Kidney glomerular epithelial cell (primary cell): ENCODE data around the gene ATP6V1G1.

Experiments used
- DNase-seq: peaks from one replicate; lab custom pipeline; 2025; lab: John Stamatoyannopoulos, UW

The ATP6V1G1 gene

DNA sequence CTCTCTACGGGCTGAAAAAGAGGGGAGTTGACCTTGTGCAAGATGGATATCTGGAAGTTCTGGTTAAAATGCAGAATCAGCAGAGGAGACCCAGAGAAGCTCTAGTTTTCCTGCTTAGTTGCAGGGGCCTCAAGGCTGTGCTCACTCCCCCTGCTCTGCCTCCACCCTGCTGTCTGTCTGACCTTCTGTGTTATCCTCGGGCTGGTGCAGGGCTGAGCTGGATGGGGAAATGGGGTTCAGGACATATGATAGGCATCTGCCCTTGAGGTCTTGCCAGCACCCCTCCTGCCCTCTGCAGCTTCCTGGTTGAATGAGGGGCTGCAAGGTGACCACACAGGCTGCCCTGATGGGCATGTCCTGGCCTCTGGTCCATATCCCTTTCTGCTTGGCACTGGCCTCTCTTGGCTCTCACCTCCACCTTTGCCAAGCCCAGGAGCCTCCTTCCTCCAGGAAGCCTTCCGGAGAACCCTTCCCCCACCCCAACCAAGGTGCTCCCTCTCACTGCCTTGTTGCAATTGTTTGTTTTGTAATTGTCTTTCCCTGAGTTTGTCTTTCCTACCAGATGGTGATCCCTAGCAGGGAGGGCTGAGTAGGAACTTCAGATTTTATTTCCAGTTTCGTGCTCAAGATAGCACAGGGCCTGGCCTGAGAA lies 24.8 kb downstream of the ATP6V1G1 start:
- DNase-seq: no peak

DNA sequence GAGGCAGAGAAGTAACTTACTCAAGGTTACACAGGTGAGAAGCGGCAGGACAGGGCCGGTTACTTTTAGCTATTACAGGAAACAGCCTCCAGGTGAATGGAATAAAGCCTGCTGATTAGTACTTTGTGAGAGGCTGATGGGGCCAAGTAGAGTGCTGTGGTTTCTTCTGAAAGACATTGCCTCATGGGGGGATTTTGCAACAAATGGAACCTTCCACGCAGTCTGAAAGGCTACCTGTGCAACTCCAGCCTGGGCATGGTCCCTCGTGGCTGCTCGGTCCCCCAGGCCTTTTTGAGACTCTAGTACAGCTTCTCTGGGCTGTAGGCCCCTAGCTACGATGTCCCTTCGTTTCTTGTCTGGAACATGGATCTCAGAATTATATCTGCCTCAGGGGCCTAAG lies 25.5 kb downstream of the ATP6V1G1 start:
- DNase-seq: no peak

DNA sequence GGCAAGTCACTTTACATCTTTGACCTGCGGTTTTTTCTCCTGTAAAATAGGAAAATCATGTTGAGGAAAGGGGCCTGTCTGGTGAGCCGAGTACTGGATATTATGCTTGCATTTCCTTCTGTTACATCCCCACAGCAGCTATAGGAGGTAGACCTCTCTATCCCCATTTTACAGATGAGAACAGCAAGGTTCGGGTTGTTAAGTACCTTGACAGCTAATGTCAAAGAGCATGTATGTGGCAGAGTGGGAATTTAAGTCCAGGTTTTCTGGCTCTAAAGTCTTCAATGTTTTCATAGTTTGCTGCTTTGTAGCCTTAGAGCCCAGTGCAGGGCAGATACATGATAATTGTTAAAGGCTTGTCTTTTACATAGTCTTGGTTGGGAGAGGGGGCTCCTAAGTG lies 26.4 kb downstream of the ATP6V1G1 start:
- no peak for DNase-seq

DNA sequence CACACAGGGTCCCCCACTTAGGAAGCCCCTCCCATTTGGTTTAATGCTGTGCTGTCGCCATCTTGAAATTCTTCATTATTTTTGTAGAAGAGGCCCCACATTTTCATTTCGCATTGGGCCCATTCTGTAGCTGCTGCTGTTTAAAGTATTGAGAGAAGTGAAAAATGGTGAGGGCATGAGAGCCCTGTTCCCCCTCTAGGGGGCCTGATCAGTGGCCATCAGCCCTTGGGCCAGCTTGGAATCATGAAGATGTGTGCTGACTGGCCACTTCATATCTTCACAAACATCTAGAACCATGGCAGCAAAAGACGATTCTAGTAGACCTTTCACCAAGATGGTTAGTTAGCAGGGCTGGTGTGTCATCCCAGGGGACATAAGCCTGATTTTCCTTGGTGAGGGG lies 26.8 kb downstream of the ATP6V1G1 start:
- DNase-seq: no peak

DNA sequence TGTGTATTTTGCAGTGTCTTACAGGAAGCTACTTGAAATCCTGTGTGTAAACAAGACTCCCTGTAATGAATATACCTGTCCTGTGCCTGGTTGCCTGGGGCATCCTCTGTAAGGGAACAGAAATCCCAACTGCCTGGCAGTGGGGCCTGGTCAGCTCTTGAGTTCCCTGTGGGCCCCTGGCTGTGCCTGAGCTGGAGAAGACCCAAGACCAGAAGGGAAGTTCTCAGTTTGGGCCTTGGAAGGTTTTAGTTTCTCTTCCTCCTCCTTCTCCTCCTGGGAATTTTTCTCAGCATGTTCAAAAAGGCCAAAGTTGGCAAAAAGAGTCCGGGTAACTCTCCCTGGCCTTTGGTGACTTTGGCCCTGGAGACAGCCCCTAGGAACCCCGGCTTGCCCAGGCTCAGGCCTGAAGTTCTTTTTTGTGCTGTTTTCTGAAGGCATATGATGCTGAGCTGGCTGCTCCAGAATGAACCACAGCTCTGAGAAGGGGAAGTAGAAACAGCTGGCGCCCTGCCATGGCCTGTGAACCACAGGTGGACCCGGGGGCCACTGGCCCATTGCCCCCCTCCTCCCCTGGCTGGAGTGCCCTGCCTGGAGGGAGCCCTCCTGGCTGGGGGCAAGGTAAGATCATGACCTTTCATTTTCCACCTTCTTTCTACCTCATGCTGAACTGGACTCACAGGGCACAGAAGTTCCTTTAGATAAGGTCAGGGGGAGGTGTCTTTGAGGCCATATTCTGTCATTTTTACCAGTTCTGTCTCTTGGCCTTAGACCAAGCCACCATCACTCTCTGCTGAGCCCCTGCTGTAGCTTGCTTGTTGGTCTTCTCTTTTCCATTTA lies 29.3 kb downstream of the ATP6V1G1 start:
- no peak for DNase-seq

DNA sequence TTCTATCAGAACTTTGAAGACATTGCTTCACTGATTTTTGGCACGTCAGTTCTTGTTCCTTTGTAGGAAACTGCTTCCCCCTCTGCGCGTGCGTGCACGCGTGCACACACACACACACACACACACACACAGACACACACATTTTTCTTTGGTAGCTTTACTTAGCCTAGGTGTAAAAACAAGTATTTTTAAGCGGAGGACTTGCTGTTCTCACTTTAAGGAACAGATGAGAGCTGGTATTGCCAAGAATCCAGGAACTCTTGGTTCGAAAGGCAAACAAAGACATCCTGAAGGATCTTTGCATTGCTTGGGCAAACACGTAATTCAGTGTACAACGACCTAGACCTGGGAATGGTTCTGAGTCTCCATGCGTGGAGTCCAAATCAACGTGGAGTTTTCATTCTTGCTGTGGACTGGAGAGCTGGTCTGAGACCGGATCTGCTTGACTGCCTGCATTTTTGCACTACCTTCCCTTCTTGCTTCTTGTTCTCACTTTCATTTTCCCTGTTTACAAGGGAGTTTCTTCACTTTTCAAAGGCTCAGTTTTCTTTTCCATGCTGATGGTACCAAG lies 31.7 kb downstream of the ATP6V1G1 start:
- DNase-seq: peak; percentile 54

DNA sequence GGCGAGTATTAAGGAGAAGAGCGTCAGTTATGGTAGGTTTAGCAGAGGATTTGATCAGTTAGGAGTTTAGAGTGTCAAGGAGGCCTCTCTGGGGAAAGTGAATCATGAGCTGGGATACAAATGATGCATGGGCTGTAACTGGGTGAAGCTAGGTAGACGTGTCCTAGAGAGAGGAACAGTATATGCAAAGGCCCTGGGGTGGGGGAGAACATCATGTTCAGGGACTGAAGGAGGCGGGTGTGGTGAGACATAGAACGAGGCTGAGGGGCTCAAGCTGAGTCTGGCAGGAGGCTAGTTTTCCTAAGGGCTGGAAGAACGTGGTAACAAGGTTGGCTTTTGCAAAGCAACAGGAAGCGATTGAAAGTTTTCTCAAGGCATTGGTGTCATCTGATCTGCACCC lies 34.0 kb downstream of the ATP6V1G1 start:
- no peak for DNase-seq

DNA sequence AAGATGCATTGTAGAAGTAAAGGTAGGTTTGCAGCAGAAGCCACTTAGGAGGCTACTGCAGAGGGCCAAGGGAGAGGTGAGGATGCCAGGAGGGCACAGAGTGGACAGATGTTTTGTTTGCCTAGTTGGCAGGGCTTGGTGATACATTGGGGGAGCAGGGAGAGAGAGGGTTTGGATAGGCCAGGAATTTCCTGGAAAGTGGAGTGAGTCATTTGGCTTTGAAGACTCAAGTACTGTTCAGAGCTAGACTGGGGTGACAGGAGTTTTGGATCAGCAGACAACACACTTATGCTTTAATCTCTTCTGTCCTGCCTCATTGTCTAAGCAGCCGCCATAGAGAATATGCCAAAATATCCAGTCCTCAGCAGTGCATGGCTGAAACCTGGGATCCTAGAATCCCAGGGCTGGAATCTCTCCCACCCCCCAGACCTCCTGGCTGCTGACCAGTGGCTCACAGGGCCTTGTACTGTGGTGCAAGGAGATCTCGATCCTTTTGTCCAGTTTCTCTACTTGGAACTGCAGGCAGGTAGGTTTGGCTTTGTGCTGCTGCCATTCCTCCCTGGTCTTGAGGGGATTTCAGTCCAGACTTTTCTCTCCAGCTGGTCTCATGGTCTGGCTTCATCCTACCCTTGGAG lies 34.5 kb downstream of the ATP6V1G1 start:
- peak; percentile 73 for DNase-seq

DNA sequence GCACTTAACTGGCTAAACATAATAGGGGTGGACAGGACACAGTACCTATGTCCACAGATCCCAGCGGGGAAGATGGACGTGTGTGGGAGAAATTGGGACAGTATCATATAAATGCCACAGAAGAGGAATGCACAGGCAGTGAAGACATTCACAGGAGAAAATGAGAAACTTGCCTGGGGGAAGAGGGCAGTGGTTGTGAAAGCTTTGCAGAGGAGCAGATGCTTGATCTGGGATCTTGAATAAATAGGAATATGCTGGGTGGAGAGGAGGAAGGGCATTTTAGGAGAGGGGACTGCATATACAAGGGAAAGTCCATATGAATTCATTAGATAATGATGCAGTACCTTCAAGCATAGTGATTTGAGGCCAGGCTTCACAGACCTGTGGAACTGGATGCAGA lies 37.1 kb downstream of the ATP6V1G1 start:
- DNase-seq: no peak

DNA sequence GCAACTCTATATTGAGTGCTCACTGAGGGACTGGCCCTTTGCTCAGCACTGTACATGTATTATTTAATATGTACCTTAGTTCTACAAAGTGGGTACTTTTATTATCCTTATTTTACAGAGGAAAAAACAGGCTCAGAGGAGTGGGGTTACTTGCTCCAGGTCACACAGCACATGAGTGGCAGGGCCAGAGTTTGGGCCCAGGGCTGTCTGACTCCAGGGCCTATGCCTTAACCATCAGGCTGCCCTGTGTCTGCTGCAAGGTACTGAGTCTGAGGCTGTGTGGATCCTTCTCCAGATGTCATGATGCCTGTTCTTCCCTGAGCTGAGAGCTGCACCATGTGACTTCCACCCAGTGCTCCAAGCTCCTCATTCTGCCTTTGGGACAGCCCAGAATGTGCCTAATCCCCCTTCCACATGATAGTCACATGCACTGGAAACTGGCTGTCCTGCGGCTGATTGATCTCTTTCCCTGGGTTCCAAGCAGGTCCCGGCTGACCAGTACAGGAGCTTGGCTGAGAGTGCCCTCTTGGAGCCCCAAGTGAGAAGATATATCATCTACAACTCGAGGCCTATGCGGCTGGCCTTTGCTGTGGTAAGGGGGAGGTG lies 38.9 kb downstream of the ATP6V1G1 start:
- no peak for DNase-seq

DNA sequence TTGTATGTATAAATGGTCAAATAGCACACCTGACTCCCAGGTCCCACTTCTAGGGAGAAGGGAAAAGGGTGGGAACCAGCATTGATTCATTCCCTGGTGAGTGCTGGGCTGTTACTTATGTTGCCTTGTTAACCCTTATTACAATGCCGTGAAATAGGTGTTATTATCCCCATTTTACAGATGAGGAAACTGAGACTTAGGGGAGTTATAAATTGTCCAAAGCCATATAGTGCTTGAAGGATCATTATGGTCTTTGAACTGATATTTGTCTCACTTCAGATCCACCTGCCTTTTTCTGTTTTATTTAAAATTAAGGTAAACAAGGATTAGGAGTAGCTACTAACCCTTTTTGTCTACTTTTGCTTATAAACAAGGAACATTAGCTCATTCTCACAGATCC lies 40.0 kb downstream of the ATP6V1G1 start:
- DNase-seq: no peak

DNA sequence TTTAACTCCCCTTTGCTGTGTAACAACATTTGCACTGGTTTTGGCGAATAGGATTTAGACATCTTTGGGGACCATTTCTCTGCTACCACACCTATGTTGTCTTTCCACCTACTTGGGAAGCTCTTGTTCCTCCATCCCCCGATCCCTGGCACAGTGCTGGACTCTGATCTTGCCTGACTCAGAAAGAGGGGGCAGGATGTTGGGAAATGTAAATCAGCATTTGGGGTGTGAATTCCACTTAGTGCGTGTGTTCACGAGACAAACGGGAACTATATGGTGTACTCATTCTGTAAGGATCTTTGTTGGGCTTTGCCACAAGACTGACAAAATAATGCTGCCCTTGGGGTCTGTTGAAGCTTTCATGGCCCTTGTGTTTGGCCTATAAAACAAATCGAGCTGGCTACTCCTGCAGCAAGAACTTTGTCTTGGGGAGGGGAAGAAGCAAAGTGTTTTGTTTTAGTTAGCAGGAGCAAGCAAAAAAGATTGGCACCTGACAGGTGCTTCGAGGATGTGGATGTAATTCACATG lies 42.1 kb downstream of the ATP6V1G1 start:
- DNase-seq: no peak

DNA sequence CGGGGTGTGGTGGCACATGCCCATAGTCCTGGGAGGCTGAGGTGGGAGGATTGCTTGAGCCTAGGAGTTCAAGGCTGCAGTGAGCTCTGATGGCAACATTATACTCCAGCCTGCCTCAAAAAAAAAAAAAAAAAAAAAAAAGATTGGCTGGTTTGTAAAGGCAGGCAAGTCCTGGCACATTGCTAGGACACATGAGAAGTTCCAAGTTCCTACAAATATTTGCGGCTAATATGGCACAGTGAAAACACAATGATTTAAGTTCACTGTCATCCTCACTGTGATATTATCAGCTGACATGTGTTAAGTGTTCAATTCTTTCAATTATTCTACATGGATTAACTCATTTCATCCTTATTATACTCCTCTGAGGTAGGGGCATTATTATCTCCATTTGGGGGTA lies 43.6 kb downstream of the ATP6V1G1 start:
- DNase-seq: no peak

DNA sequence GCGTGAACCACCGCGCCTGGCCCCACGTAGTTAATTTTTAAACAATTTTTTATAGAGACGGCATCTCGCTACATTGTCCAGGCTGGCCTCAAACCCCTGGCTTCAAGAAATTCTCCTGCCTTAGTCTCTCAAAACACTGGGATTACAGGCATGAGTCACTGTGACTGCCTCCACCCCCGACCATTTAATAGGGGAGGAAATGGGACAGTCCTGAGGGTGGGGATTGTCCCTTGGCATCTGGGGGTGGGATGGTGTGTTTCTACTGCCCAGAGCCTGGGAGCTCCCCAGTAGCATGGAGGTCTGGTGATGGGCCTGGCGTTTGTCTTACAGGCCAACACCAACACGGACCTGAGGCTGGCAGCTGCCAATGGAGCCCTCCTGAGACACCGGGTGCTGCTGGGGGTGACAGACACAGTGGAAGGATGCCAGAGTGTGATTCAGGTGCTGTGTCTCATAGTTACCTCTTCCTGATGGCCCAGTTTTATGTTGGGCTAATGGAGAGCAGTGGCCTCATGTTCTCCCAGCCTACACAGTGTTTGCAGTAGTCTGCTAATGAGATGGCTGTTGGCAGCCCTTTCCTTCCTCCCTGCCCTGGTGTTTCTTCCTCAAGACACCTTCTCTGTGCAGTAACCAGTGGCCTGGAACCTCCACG lies 46.0 kb downstream of the ATP6V1G1 start:
- no peak for DNase-seq

DNA sequence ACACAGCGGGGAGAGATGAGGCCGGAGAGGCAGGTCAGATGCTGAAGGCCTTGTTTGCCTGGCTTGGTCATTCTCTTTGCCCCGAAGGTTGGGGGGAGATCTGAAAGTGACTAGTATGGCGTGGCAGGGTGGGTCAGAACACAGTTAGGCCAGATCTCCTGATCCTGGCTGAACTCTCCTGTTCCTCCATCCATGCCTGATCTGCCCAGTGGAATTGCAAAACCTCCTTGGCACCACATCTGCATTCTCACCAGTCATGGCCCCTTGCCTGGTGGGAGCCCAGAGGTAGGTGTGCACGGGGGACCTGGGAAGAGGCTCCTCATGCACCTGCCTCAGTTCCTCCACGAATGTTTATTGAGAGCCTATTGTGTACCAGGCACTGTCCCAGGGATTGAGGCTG lies 46.8 kb downstream of the ATP6V1G1 start:
- no peak for DNase-seq

DNA sequence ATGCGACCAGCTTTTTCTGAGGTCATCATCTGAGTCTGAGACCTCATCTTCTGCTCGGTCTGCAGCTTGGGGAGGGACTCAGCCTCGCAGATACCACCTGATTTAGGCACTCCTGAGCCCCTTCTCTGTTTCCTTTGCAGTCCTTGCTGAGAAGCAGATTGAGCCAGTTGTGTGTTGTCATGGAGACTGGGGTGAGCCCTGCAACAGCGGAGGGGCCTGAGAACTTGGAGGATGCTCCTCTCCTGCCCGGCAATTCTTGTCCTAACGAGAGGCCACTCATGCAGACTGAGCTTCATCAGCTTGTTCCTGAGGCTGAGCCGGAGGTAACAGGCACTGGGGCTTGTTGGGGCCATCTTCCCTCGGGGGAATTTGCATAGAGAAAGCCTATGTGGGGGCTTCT lies 50.8 kb downstream of the ATP6V1G1 start:
- no peak for DNase-seq

DNA sequence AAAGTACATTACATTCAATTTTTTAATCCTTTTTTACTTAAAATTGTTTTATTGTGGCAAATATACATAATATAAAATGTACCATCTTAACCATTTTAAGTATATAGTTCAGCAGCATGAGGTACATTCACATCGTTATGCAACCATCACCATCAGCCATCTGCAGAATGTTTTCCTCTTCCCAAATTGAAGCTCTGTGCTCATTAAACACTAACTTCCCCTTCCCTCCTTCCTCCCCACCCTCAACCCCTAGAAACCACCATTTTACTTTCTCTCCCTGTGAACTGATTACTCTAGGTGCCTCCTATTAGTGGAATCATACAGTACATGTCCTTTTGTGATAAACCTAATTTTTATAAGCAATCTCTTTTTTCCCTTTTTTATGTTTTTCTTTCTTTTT lies 54.4 kb downstream of the ATP6V1G1 start:
- no peak for DNase-seq

DNA sequence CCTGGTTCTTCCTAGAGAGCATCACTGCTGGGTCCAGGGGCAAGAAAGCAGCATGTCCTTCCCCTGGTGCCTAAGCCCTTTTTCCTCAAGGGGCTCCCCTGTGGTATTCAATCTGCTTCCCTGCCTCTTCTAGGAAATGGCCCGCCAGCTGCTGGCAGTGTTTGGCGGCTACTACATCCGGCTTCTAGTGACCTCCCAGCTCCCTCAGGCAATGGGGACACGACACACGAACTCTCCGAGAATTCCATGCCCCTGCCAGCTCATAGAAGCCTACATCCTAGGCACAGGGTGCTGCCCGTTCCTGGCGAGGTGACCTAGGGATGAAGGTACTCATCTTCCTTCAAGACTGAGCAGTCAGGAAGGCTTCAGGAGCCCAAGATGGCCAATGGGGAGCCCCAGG lies 55.4 kb downstream of the ATP6V1G1 start:
- no peak for DNase-seq

DNA sequence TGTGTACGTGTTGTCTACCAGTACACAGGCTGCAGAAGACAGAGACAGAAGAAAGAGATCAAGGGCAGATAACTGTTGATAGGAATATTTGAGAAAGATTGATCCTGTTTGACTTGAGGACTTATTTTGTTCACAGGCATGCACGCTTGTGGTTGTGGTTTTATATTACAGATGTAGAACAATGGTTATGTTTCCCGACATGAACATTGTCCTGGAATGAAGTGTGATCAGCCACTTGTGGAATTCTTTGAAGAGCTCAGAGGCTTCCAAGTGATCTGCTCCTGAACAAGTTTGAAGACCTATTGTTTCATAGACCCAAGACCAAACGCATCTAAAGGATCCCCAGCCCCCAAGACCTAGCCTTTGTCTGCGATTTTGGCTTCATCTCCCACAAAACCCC lies 56.3 kb downstream of the ATP6V1G1 start:
- DNase-seq: no peak
